Cardiac septum (tissue), 1 donor: ENCODE measurements around the gene TCEAL2. TPM values are rescaled to one million over a fixed set of nuclear protein-coding genes. Genes with fewer than 3 reads are reported as not detected.

Experiments
- total RNA-seq: library from RNA; stranded (reverse); fragmentation: NEBNext Ultra II Directional; extraction: Animal tissue kit (Norgen Biotek cat#: 25700); gene quantifications from one replicate; pipeline ENCODE4 v1.2.1, GENCODE V29; 2021
- donor health status: DM: no; HTN: no; CAD: no.

The TCEAL2 gene
- total RNA-seq, 1 donor from 2014 or later, result 1.3 TPM

Other genes with a start within 250 kb of the TCEAL2 start
- gene ZMAT1, start 193.7 kb upstream of the TCEAL2 start, total RNA-seq, result 7.5 TPM
- not detected for gene TCEAL6, start 16.8 kb downstream of the TCEAL2 start, total RNA-seq
- not detected for gene BEX5, start 30.3 kb downstream of the TCEAL2 start, total RNA-seq
- gene TCP11X1, start 89.6 kb downstream of the TCEAL2 start, total RNA-seq, result not detected
- not detected for gene NXF2, start 121.5 kb downstream of the TCEAL2 start, total RNA-seq